Activated CD4-positive, alpha-beta T cell treated with anti-CD3 and anti-CD28 coated beads for 36 hours (primary cell): Measurements from ENCODE around the gene KIF21B. TPM values are rescaled to one million over a fixed set of nuclear protein-coding genes. Genes with fewer than 3 reads are reported as not detected.
A peak's percentile ranks its signal among the peaks of the same experiment; 100 is the strongest.

ENCODE experiments used
- ATAC-seq: fragments of 200-7000 bp; cut with Tn5 transposase; one replicate; pipeline ENCODE4 v1.10.0; 2021; ENCODE audit warnings: mild to moderate bottlenecking, moderate library complexity
- CTCF ChIA-PET: fragments of 350-600 bp; sonication (Branson Sonifier 250); formaldehyde crosslinking; loops from one replicate; lab custom pipeline; 2021; ENCODE audit warnings: antibody characterized with exemption; lab: Charles Lee
- POLR2A ChIA-PET: fragments of 350-600 bp; sonication (Branson Sonifier 250); formaldehyde crosslinking; loops from one replicate; lab custom pipeline; 2021; ENCODE audit warnings: antibody characterized with exemption, inconsistent platforms; lab: Charles Lee
- DNase-seq: peaks from one replicate; pipeline ENCODE4 v3.0.0-alpha.2; 2020
- H3K27ac Mint-ChIP-seq: one replicate; pipeline ENCODE4 v1.8.0; 2021; ENCODE audit warnings: mixed read lengths
- H3K27me3 Mint-ChIP-seq: one replicate; pipeline ENCODE4 v1.8.0; 2021; ENCODE audit warnings: mixed read lengths
- H3K36me3 Mint-ChIP-seq: one replicate; pipeline ENCODE4 v1.8.0; 2021; ENCODE audit warnings: low read depth, mixed read lengths
- H3K4me1 Mint-ChIP-seq: one replicate; pipeline ENCODE4 v1.8.0; 2021; ENCODE audit warnings: mixed read lengths
- H3K4me3 Mint-ChIP-seq: one replicate; pipeline ENCODE4 v1.8.0; 2021; ENCODE audit warnings: mild to moderate bottlenecking, moderate library complexity, mixed read lengths
- H3K9me3 Mint-ChIP-seq: one replicate; pipeline ENCODE4 v1.8.0; 2021; ENCODE audit warnings: low read depth, mixed read lengths
- intact Hi-C, 2 experiments: fragments of 100-400 bp; cut with DNase I in 1 of 2; cut with micrococcal nuclease in 1 of 2; formaldehyde crosslinking; loops; one replicate each; pipeline versions ENCODE4 v1.14.2 to v1.15.1; 2022 to 2024; cut with DNase I, micrococcal nuclease
- total RNA-seq, 2 experiments: library from RNA; stranded (reverse); gene quantifications; one replicate each; pipeline ENCODE4 v1.2.3, GENCODE V29; 2021

The KIF21B gene
- total RNA-seq, result 10 to 100 TPM; 62.8 to 67.1 TPM

DNA sequence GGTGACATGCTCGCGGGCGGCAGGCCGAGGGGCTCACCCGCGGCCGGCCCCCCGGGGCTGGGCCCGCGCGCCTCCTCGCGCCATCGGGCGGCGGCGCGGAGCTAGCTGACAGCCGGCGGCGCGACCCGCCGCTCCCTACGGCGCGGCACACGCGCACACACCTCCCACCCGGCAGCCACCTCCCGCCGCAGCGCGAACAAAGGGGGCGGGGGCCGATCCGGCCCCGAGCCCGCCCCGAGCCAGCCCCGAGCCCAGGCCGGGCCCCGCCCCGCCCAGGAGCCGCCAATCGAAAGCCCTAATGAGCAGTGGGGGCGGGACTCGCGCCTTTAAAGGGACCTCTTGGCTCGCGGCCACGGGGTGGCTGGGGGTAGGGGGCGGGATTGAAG is at the start of gene KIF21B:
Gene KIF21B (minus strand): TSS at position 198 of the 386 bp plus-strand sequence. CDS start 331 bp downstream, outside the sequence.
- H3K27me3 Mint-ChIP-seq, result no peaks in the 10 kb centered on the region
- intact Hi-C loops, result loop anchor here (5.0 to 10.0 kb wide), 3 partner anchors 136 to 619 kb away; partner anchors contain the start of gene CAMSAP2 (in 1 of the 2)

DNA sequence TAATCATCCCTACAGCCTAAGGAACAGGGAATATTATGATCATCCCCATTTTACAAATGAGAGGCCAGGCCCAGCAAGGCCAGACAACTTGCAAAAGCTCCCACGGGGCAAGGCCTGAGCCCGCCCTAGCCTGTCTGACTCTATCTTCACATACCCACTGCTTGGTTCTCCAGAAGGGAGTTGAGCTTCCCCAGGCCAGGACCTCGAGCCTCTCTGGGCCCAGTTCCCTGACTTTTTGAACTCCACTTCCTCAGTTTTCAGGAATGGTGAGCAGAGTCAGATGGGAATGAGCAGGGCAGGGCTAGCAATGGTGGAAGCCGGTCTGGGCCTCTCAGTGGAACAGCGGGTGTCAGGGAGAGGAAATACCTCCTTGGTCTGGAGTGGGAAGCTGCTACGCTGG is 49.4 kb upstream of the KIF21B start:
- Mint-ChIP-seq H3K4me3 (no peak overlapping the region), H3K9me3 (no peaks in the 10 kb centered on the region), H3K4me1 (no peaks in the 10 kb centered on the region), H3K27ac (no peak overlapping the region), H3K27me3 (no peaks in the 10 kb centered on the region), H3K36me3 (no peaks in the 10 kb centered on the region)
- intact Hi-C loops, result no loop called here
- CTCF ChIA-PET, result interaction anchor here (0.8 kb wide), 1 partner anchor 927 kb away, joined by 3 read pairs; no protein-coding TSS in a partner anchor
- ATAC-seq (no peak), DNase-seq (no peak)
- POLR2A ChIA-PET, result no interaction called here

More for the DNA sequence above, at the start of gene KIF21B:
- Mint-ChIP-seq H3K4me3 (peak within 1 kb of the TSS; percentile 99), H3K4me1 (peaks cover 77% of the 10 kb centered on the region), H3K9me3 (no peaks in the 10 kb centered on the region), H3K36me3 (peaks cover 12% of the 10 kb centered on the region), H3K27ac (peak within 1 kb of the TSS; percentile 99)
- ChIA-PET CTCF (interaction anchor here (0.6 to 2.9 kb wide), 4 partner anchors 8 to 484 kb away, joined by 3 to 15 read pairs (median 4); no protein-coding TSS in a partner anchor), POLR2A (interaction anchor here (0.8 to 1.0 kb wide), 2 partner anchors 8 to 18 kb away, joined by 3 to 4 read pairs; no protein-coding TSS in a partner anchor)
- peak; percentile 95 for DNase-seq
- ATAC-seq, result peak; percentile 64

DNA sequence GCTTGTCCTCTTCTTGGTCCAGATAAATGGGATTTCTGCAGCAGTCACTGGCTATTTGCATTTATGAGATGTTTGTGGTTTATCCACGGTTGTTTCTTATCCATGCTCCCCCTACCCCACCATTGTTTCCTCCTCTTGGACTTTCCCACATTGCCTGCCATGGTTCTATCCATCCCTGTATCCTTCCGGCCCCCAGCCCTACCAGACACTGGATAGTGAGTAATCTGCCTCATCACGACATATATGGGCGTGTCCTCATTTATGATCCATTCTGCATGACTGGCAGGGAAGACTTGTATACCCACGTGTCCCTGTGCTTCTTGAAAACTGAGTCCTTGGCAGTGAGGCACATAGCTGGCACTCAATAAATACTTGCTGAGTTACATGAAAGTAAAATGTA is 48.6 kb upstream of the KIF21B start:
- no peak overlapping the region for H3K27ac Mint-ChIP-seq
- no peak overlapping the region for H3K4me3 Mint-ChIP-seq
- H3K9me3 Mint-ChIP-seq, result no peaks in the 10 kb centered on the region
- no peaks in the 10 kb centered on the region for H3K4me1 Mint-ChIP-seq
- CTCF ChIA-PET, result interaction anchor here (0.8 to 1.1 kb wide), 2 partner anchors 42 to 100 kb away, joined by 4 read pairs; no protein-coding TSS in a partner anchor
- intact Hi-C loops, result no loop called here
- POLR2A ChIA-PET, result no interaction called here
- ATAC-seq, result no peak
- H3K36me3 Mint-ChIP-seq, result no peaks in the 10 kb centered on the region
- no peaks in the 10 kb centered on the region for H3K27me3 Mint-ChIP-seq
- DNase-seq, result no peak

DNA sequence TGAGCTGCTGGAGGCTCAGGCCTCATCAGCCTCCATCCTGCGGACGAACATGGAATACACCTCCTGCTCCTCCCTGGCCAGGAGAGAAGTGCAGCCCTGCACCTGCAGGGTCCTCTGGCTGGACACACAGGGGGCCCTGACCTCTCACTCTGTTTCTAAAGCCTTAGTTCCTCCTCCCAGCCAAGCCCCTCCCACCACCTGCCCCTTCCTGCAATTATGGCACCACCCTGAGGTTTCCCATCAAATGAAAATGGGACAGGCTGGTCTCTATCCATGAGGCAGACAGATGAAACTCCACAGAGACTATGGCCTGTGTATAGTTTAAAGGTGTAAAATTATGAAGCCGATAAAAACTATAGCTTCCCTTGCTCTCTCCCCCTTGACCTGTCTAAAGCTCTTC is 46.1 kb upstream of the KIF21B start:
- ATAC-seq (no peak), DNase-seq (no peak)
- Mint-ChIP-seq H3K9me3 (no peaks in the 10 kb centered on the region), H3K27me3 (no peaks in the 10 kb centered on the region), H3K4me1 (no peaks in the 10 kb centered on the region), H3K4me3 (no peak overlapping the region), H3K27ac (no peak overlapping the region), H3K36me3 (no peaks in the 10 kb centered on the region)
- intact Hi-C loops, result no loop called here
- POLR2A ChIA-PET, result no interaction called here
- CTCF ChIA-PET, result no interaction called here

DNA sequence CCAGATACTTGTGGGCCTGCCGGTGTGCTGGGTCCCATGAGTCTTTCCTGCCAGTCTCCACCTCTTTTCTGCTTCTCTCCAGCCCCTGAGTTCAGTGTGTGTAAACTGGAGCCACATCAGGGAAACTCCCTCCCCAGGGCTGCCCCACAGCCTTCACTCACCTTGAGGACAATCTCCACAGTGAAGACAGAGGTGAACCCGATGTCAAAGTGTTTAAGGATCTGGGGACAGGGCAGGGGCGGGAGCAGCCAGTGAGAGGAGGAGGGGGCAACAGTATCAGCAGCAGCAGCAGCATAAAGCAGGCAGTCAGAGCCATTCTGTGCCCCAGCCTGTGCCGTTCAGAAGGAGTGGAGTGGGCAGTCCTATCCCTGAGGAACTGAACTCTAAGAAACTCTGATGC is 45.5 kb upstream of the KIF21B start:
- H3K9me3 Mint-ChIP-seq, result no peaks in the 10 kb centered on the region
- no peak overlapping the region for H3K27ac Mint-ChIP-seq
- no peak for DNase-seq
- ChIA-PET CTCF (interaction anchor here (1.5 kb wide), 1 partner anchor 97 kb away, joined by 4 read pairs; no protein-coding TSS in a partner anchor), POLR2A (no interaction called here)
- H3K27me3 Mint-ChIP-seq, result no peaks in the 10 kb centered on the region
- ATAC-seq, result no peak
- no peaks in the 10 kb centered on the region for H3K4me1 Mint-ChIP-seq
- no peak overlapping the region for H3K4me3 Mint-ChIP-seq
- no peaks in the 10 kb centered on the region for H3K36me3 Mint-ChIP-seq
- intact Hi-C loops, result no loop called here

DNA sequence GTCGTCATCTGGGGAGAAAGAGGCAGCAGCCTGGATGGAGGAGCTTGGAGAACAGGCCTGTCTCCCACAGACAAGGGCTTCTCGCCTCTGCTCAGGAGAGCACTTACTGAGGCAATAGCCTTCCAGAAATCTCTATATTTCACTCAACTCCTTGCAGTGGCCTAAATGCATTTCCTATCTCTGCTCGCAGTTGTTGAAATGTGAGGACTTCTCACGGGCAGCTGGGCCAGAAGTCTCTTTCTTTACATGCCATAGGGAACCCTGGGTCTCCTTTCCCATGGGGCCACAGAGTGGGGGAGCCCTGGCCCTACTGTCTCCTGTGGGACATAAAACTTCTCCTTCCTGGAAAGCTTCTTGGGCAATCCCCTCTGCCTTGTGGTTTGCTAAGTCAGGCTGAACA is 43.5 kb upstream of the KIF21B start:
- Mint-ChIP-seq H3K27me3 (no peaks in the 10 kb centered on the region), H3K9me3 (no peaks in the 10 kb centered on the region), H3K4me3 (no peak overlapping the region), H3K27ac (no peak overlapping the region), H3K4me1 (no peaks in the 10 kb centered on the region), H3K36me3 (no peaks in the 10 kb centered on the region)
- POLR2A ChIA-PET, result no interaction called here
- DNase-seq (no peak), ATAC-seq (no peak)
- intact Hi-C loops, result no loop called here
- CTCF ChIA-PET, result no interaction called here

DNA sequence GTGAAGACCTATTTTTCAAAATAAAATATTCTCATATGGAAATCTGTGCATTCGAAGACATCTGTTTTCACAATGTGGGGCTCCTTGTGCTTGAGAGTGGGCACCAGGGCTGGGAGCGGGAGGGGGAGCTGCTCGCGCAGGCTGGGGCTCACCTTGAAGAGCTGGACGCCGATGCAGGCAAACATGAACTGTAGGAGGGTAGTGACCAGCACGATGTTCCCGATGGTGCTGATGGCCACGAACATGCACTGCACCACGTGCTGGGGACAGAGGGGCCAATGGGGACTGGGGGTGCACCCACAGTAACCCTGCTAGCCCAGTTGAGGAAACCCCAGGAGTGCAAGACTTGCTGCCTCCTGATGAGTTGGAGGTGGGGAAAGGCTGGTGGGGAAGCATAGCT is 42.2 kb upstream of the KIF21B start:
- no peaks in the 10 kb centered on the region for H3K4me1 Mint-ChIP-seq
- H3K4me3 Mint-ChIP-seq, result no peak overlapping the region
- CTCF ChIA-PET, result interaction anchor here (0.9 to 1.0 kb wide), 2 partner anchors 13 to 53 kb away, joined by 3 read pairs; no protein-coding TSS in a partner anchor
- ATAC-seq (no peak), DNase-seq (no peak)
- no peaks in the 10 kb centered on the region for H3K9me3 Mint-ChIP-seq
- POLR2A ChIA-PET, result no interaction called here
- no peaks in the 10 kb centered on the region for H3K27me3 Mint-ChIP-seq
- H3K36me3 Mint-ChIP-seq, result no peaks in the 10 kb centered on the region
- no peak overlapping the region for H3K27ac Mint-ChIP-seq
- intact Hi-C loops, result no loop called here

DNA sequence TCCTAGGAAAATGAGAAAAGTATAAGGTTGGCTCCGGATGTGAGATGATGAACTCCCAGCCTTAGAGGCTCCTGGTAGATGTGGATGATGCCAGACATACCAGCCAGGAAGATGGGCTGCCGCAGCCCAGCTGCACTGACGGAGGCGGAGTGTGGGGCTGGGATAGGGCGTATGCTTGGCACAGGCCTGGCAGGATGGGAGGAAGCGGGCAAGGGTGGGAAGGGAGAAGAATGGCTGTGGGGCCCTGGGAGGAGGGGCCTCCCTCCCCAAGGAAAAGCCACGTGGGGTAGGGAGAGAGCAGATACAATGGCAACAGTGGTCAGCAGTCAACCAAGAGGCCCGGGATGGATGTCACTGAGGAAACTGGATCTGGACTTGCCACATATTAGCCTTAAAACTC is 41.3 kb upstream of the KIF21B start:
- POLR2A ChIA-PET, result no interaction called here
- DNase-seq (no peak), ATAC-seq (no peak)
- CTCF ChIA-PET, result interaction anchor here (0.9 to 1.0 kb wide), 2 partner anchors 13 to 54 kb away, joined by 3 read pairs; no protein-coding TSS in a partner anchor
- H3K27me3 Mint-ChIP-seq, result no peaks in the 10 kb centered on the region
- H3K27ac Mint-ChIP-seq, result no peak overlapping the region
- no peaks in the 10 kb centered on the region for H3K9me3 Mint-ChIP-seq
- intact Hi-C loops, result no loop called here
- no peak overlapping the region for H3K4me3 Mint-ChIP-seq
- no peaks in the 10 kb centered on the region for H3K4me1 Mint-ChIP-seq
- H3K36me3 Mint-ChIP-seq, result no peaks in the 10 kb centered on the region

- no peak overlapping the region for H3K27ac Mint-ChIP-seq
- ChIA-PET POLR2A (no interaction called here), CTCF (interaction anchor here (1.4 kb wide), 1 partner anchor 83 kb away, joined by 4 read pairs; no protein-coding TSS in a partner anchor)
- no peaks in the 10 kb centered on the region for H3K36me3 Mint-ChIP-seq
- no peak overlapping the region for H3K4me3 Mint-ChIP-seq
- no peak for DNase-seq
- no peak for ATAC-seq
- H3K27me3 Mint-ChIP-seq, result no peaks in the 10 kb centered on the region
- H3K4me1 Mint-ChIP-seq, result no peaks in the 10 kb centered on the region
- intact Hi-C loops, result no loop called here
- H3K9me3 Mint-ChIP-seq, result no peaks in the 10 kb centered on the region
Observed at GRCh38 chr1:201063145-201063544, 39.6 kb upstream of the KIF21B start.

DNA sequence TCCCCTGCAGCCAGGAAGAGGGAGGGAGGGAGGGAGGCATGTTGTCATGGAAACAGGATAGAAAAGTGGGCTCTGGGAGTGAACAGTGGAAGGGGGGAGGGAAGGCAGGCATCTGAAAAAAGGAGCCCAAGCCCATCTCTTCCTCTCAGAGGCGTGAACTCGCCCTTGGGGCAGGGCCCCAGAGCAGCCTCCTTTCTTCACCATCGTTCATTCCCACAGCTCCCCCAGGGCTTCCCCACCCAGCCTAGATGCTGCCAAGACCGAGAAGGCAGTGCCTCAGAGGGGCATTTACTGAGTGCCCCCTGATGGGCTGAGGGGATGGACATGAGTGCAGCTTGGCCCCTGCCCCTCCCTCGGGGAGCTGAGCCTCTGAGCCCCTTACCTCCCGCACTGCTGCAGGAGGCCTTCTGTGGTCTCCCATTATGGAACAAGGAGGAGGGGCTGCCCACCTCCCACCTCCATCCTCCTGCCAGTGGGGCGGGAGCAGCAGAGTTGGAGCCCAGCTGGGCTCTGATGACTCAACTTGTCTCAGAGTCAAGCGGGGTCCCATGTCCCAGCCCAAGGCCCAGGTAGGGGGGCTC is 39.1 kb upstream of the KIF21B start:
- Mint-ChIP-seq H3K36me3 (no peaks in the 10 kb centered on the region), H3K9me3 (no peaks in the 10 kb centered on the region), H3K4me3 (no peak overlapping the region), H3K4me1 (peaks cover 5% of the 10 kb centered on the region), H3K27ac (no peak overlapping the region), H3K27me3 (no peaks in the 10 kb centered on the region)
- ATAC-seq, result no peak
- no peak for DNase-seq
- intact Hi-C loops, result no loop called here
- POLR2A ChIA-PET, result no interaction called here
- CTCF ChIA-PET, result interaction anchor here (1.4 kb wide), 1 partner anchor 83 kb away, joined by 4 read pairs; no protein-coding TSS in a partner anchor

DNA sequence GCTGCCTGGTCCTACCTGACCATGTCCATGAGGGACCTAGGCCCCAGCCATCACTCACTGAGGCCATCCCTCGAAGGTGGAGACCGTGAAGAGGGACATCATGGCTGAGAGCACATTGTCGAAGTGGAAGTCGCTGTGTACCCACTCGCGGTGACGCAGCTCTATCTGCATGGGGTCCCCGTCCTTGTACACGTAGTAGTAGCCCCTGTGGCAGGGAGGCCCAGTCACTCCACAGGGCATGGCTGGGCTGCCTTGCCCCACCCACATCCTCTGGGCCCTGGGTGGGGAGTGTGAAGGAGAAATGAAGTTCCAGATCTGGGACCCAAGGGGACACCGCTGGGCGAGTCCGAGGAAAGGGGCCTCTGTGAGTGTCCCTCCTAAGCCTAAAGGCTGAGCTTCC is 38.4 kb upstream of the KIF21B start:
- H3K27me3 Mint-ChIP-seq, result no peaks in the 10 kb centered on the region
- no peak for DNase-seq

DNA sequence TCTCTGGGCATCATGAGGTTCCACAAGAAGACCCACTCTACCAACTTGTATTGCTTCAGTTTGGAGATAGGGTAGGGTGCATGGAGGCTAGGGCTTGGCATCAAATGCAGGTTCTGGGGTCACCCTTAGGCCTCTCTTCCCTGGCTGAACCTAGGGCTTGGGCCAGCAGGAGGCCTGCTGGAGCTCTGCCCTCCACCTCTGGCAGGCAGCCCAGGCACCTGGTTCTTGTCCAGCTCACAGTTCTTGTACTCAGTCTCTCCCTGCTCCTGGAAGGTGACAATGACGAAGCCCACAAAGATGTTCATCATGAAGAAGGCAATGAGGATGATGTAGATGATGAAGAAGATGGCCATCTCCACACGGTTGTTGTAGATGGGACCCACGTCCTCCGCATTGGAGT is 37.5 kb upstream of the KIF21B start:
- Mint-ChIP-seq H3K27me3 (no peaks in the 10 kb centered on the region), H3K4me3 (no peak overlapping the region), H3K27ac (no peak overlapping the region), H3K9me3 (no peaks in the 10 kb centered on the region), H3K36me3 (no peaks in the 10 kb centered on the region), H3K4me1 (peaks cover 17% of the 10 kb centered on the region)
- ATAC-seq, result no peak
- ChIA-PET POLR2A (no interaction called here), CTCF (no interaction called here)
- intact Hi-C loops, result no loop called here
- DNase-seq, result no peak

More for the DNA sequence above, 38.4 kb upstream of the KIF21B start:
- ChIA-PET POLR2A (no interaction called here), CTCF (interaction anchor here (1.4 kb wide), 1 partner anchor 82 kb away, joined by 4 read pairs; no protein-coding TSS in a partner anchor)
- no peak overlapping the region for H3K4me3 Mint-ChIP-seq
- no peaks in the 10 kb centered on the region for H3K9me3 Mint-ChIP-seq
- H3K4me1 Mint-ChIP-seq, result peaks cover 12% of the 10 kb centered on the region
- no peak for ATAC-seq
- intact Hi-C loops, result no loop called here
- no peak overlapping the region for H3K27ac Mint-ChIP-seq
- H3K36me3 Mint-ChIP-seq, result no peaks in the 10 kb centered on the region
